Bronchial epithelial cell (primary cell): ENCODE results near the gene FADS2. TPM values are rescaled to one million over a fixed set of nuclear protein-coding genes. Genes with fewer than 3 reads are reported as not detected.

ENCODE experiments used
- DNase-seq: peaks from one replicate; pipeline ENCODE4 v3.0.0-alpha.2; 2010; ENCODE audit warnings: low read depth
- FAIRE-seq: peaks from 2 replicates; lab custom pipeline; 2011; peaks lifted over from hg19 to GRCh38; lab: Jason Lieb, UNC
- H3K27me3 ChIP-seq: 2 replicates; pipeline ENCODE4 v1.5.1; 2011; ENCODE audit warnings: low read length; ENCODE audit not compliant: control insufficient read depth, insufficient read depth
- H3K36me3 ChIP-seq: 2 replicates; pipeline ENCODE4 v1.5.1; 2011; ENCODE audit warnings: low read length; ENCODE audit not compliant: control insufficient read depth, insufficient read depth
- H3K4me3 ChIP-seq: 2 replicates; pipeline ENCODE4 v1.5.1; 2011; ENCODE audit warnings: mild to moderate bottlenecking, low read depth, low read length, control low read depth
- total RNA-seq: library from RNA; depleted of rRNA; stranded (reverse); fragments of >200 nt; gene quantifications from 2 replicates; pipeline ENCODE4 v1.2.1, GENCODE V29; 2014
- TF ChIP-seq, protein P1 (sequence below): IDR thresholded peaks from 2 replicates; pipeline ENCODE4 v1.5.1; 2011; ENCODE audit warnings: mild to moderate bottlenecking, moderate library complexity, low read length, control low read depth, inconsistent platforms; ENCODE audit not compliant: insufficient read depth, severe bottlenecking

Gene FADS2
- total RNA-seq, 1 donor from 2014 or later: 34.2 TPM

DNA sequence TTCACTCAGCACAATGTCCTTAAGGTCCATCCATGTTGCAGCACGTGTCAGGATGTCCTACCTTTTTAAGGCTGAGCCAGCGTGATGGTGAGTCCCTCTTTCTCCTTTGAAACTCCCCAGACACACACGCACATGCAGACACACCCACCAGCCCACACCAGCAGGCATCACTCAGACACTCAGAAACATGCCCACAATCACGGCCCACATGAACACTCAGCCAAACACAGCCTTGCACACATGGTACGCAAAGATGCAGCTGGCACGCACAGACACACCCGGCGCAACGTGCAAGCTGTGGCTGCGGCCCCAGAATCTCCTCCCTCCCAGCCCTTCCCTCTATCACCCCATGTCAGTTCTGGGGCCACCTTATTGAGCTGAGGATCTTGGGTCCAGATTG is 55.2 kb downstream of the FADS2 start:
- H3K36me3 ChIP-seq: peaks cover 7% of the 10 kb centered on the region
- FAIRE-seq (peak; percentile 60), DNase-seq (no peak)
- H3K27me3 ChIP-seq: no peaks in the 10 kb centered on the region
- TF ChIP-seq, protein P1, sequence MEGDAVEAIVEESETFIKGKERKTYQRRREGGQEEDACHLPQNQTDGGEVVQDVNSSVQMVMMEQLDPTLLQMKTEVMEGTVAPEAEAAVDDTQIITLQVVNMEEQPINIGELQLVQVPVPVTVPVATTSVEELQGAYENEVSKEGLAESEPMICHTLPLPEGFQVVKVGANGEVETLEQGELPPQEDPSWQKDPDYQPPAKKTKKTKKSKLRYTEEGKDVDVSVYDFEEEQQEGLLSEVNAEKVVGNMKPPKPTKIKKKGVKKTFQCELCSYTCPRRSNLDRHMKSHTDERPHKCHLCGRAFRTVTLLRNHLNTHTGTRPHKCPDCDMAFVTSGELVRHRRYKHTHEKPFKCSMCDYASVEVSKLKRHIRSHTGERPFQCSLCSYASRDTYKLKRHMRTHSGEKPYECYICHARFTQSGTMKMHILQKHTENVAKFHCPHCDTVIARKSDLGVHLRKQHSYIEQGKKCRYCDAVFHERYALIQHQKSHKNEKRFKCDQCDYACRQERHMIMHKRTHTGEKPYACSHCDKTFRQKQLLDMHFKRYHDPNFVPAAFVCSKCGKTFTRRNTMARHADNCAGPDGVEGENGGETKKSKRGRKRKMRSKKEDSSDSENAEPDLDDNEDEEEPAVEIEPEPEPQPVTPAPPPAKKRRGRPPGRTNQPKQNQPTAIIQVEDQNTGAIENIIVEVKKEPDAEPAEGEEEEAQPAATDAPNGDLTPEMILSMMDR: no peak
- H3K4me3 ChIP-seq: no peak overlapping the region

DNA sequence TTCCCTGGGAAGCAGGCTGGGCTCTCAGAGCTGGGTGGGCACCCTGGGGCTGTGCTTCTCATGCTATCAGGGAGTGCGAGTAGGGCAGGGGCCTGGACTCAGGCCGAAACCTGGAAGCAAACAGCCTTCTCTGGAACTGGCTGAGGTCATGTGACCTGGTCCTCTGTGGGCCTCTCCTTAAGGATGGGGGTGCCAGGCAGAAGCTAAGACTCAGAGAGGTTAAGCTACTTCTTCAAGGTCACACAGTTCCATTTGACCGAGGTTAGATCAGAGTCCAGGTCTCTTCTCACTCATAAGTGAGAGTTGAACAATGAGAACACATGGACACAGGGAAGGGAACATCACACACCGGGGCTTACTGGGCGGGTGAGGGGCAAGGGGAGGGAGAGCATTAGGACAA is 55.8 kb downstream of the FADS2 start:
- no peak for DNase-seq
- TF ChIP-seq, protein P1: no peak
- FAIRE-seq: no peak
- peaks cover 5% of the 10 kb centered on the region for H3K36me3 ChIP-seq
- H3K4me3 ChIP-seq: no peak overlapping the region
- H3K27me3 ChIP-seq: no peaks in the 10 kb centered on the region

DNA sequence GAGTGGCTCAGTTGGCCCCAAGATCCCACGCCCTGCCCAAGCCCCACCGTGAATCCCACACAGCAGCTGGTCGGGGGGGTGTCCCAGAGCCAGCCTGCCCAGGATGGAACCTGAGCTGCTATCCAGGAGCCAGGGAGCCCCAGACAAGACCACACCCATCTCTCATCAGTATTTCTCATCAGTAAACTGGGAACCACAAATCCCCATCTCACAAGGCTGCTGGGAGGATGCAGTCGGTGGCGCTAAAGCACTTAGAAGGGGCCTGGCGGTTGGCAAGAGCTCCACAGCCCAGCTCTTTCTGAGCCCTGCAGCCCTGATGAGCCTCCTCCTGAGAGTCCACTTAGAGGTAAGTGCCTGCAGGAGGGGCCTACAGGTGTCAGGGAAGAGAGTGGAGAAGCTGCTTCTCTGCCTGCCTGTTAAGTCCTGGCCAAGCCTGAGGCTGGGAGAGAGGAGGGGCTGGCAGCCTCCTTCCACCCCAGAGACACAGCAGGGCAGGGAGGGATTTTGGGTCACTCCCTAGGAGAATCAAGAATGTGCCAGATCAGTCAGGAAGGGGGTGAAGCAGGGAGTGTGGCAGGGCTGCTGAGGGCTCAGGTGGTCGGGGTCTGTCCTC is 57.2 kb downstream of the FADS2 start:
- H3K27me3 ChIP-seq: no peaks in the 10 kb centered on the region
- TF ChIP-seq, protein P1: no peak
- peaks cover 3% of the 10 kb centered on the region for H3K36me3 ChIP-seq
- FAIRE-seq (no peak), DNase-seq (no peak)
- H3K4me3 ChIP-seq: no peak overlapping the region

- Histone ChIP-seq H3K36me3 (peaks cover 3% of the 10 kb centered on the region), H3K4me3 (no peak overlapping the region), H3K27me3 (no peaks in the 10 kb centered on the region)
- TF ChIP-seq, protein P1: no peak
- FAIRE-seq (no peak), DNase-seq (no peak)
These were observed 57.9 kb downstream of the FADS2 start for GRCh38 chr11:61885784-61886580.

GRCh38 chr11:61886643-61887042 is 58.5 kb downstream of the FADS2 start:
- Histone ChIP-seq H3K27me3 (no peaks in the 10 kb centered on the region), H3K4me3 (no peak overlapping the region), H3K36me3 (peaks cover 3% of the 10 kb centered on the region)
- FAIRE-seq: no peak
- no peak for DNase-seq
- TF ChIP-seq, protein P1: no peak
